GM10266 (cell line): ENCODE data around the gene RECQL5.

Experiments used
- DNase-seq: peaks from one replicate; pipeline ENCODE4 v3.0.0; 2012; ENCODE audit errors: extremely low spot score
- CTCF ChIP-seq: IDR thresholded peaks from 2 replicates; pipeline ENCODE4 v1.5.1; 2012; ENCODE audit warnings: mild to moderate bottlenecking, low read depth; ENCODE audit not compliant: control insufficient read depth, insufficient read depth; ENCODE audit errors: missing control alignments

Gene RECQL5

DNA sequence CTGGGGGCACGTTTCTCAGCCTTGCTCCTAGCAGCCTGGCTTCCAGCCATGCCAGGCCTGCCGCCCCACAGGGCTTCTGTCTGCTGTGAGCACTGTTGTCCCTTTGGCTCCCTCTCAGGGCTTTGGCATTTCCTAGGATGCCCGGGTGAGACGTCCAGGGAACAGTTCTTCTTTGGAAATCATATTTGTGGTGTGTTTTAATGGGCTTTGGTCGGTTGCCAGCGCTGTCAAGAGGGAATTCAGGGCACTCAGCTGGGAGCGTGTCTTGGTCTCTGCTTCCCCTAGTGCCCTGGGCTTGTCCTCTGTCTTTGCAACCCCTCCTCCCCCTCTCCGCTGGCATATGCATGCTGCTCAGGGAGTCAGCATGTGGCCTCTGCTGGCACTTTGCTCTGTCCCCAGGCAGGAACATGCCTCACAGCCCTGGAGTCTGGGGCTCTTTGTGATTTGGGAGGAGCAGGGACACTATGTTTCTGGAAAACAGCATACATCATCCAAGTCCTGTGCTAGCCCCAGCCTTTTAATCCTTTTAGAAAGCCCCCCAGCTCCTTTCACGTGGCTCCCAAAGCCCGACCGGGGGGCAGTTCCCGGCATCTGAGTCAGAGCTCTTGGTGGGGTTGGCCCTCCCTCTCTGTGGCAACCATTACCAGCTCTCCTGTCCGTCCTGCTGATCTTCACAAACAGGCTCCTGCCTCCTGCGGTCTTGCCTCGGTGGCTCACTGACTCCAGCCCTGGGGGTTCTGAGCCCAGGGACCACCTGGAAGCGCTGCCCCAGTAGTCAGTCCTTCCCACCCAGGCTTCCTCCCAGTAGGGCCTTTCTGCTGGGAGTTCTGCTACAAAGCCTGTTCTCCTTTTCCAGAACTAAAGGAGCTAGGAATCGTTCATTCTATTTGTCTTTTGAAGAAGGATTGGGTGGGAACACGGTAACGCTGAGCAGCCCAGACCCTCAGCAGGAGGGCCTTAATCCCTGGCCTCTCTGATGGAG is 26.8 kb upstream of the RECQL5 start:
- TF ChIP-seq CTCF, result no peak

GRCh38 chr17:75692976-75693375 is 26.0 kb upstream of the RECQL5 start:
- no peak for DNase-seq
- no peak for TF ChIP-seq CTCF

More for the DNA sequence above, 26.8 kb upstream of the RECQL5 start:
- DNase-seq, result no peak

DNA sequence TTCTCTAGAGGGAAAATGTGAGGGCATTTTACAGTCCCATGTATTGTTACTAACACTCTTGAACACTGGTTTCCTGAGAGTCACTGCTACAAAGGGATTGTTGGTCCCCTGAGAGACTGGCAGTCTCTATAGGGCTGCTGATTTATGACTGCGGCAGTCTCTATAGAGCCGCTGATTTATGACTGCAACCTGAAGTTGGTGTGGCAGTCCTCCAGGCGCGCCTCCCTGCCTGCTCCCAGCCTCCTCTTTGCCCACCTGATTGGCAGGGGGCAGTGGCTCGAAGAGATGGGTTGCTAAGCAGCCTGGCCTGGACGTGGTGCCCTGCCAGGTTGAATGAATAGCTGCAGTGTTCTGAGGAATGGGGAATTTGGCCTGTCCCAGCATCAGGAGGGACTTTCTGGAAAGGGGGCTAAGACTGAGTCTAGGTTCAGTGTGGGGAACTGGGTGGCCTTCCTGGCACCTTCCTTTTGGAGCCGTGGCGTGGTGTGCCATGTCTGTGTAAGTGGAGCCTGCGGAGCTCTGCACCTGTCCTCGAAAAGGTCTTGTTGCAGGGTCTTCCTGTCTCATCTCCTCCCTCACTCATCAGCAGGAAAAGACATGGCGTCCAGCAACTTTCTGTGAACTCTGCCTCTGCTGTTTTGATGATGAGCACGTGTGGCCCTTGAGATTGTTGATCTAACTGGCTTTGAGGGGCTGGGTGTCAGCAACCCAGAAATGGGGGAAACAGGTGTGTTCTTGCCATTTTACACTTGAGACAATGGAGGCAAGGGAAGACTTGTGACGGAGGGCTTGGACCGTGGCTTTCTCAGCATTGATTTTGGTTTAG is 25.1 kb upstream of the RECQL5 start:
- no peak for TF ChIP-seq CTCF
- DNase-seq, result no peak

- no peak for TF ChIP-seq CTCF
- no peak for DNase-seq
These were observed 24.4 kb upstream of the RECQL5 start for GRCh38 chr17:75691371-75691791.

- no peak for DNase-seq
- no peak for TF ChIP-seq CTCF
These were observed 22.5 kb upstream of the RECQL5 start for GRCh38 chr17:75689441-75689873.

DNA sequence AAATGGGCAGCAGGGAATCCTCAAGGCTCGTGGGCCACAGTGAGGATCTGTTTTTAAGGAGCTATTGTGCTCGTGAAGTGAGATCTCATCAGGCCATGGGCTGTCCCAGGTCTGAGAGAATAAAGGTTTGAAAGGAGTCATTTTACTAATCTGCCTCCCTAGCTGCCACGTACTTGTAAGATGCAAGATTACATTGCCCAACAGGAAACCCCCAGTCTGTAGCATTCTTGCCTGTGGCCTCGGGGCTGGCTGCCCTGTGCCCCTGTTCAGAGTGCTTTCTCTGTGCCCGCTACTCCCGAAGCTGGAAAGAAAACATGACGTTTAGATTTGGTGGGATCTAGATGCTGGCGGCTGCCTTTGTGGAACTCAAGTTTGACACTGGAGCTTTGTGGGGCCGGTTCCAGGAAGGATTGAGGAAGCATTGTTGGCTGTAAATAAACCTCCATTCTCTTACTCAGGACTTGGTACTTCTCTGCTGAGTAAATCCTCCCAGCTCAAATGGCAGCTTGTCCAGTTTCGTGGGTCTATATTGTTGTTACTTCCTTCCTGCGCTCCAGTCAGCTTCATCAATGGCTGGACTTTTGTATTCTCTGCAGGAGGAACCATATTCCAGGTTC is 21.4 kb upstream of the RECQL5 start:
- no peak for TF ChIP-seq CTCF

More for the DNA sequence above, 21.4 kb upstream of the RECQL5 start:
- no peak for DNase-seq
